Vagina (tissue), 2 donors: Measurements from ENCODE around the gene ADARB1. TPM values are rescaled to one million over a fixed set of nuclear protein-coding genes. Genes with fewer than 3 reads are reported as not detected.

Source experiments
- DNase-seq, 2 donors: peaks; one replicate each; pipeline ENCODE4 v3.0.0-alpha.2; 2017; ENCODE audit errors: extremely low spot score in 2 of 2
- H3K27ac ChIP-seq: fragments of 200-600 bp; sonication (generic); one replicate; pipeline ENCODE4 v1.5.1; 2019
- H3K27me3 ChIP-seq: fragments of 200-600 bp; sonication (generic); one replicate; pipeline ENCODE4 v1.5.1; 2019
- H3K36me3 ChIP-seq, 2 donors: fragments of 200-600 bp; sonication (generic); one replicate each; pipeline ENCODE4 v1.5.1; 2017 to 2019
- H3K4me1 ChIP-seq: fragments of 200-600 bp; sonication (generic); one replicate; pipeline ENCODE4 v1.5.1; 2019
- H3K4me3 ChIP-seq, 2 donors: fragments of 200-600 bp; sonication (generic); 1 replicate in 1 of 2; 2 replicates in 1 of 2; pipeline ENCODE4 v1.5.1; 2016 to 2019
- H3K9me3 ChIP-seq: fragments of 200-600 bp; sonication (generic); one replicate; pipeline ENCODE4 v1.5.1; 2019
- CTCF ChIP-seq, 3 experiments: fragments of 450-650 bp in 2 of 3; fragments of 200-600 bp in 1 of 3; sonication (generic) in 1 of 3; IDR thresholded peaks; one replicate each; pipeline ENCODE4 v1.5.1; 2017 to 2019; ENCODE audit warnings: antibody characterized with exemption in 3 of 3, mild to moderate bottlenecking in 2 of 3, moderate library complexity in 2 of 3
- POLR2A ChIP-seq, 2 donors: fragments of 450-650 bp; IDR thresholded peaks; one replicate each; pipeline ENCODE4 v1.6.1; 2017; ENCODE audit warnings: antibody characterized with exemption in 2 of 2, mild to moderate bottlenecking in 2 of 2, moderate library complexity in 2 of 2
- POLR2AphosphoS5 ChIP-seq, 2 donors: sonication (generic); formaldehyde crosslinking; IDR thresholded peaks; one replicate each; pipeline ENCODE4 v1.9.0; 2017; ENCODE audit warnings: antibody characterized with exemption in 2 of 2, mild to moderate bottlenecking in 2 of 2, low read depth in 1 of 2; ENCODE audit not compliant: insufficient read depth in 1 of 2
- intact Hi-C: fragments of 100-400 bp; cut with DNase I; formaldehyde crosslinking; loops from one replicate; pipeline ENCODE4 v1.15.1; 2023
- total RNA-seq: library from RNA; depleted of rRNA; stranded (reverse); fragments of >200 nt; gene quantifications from one replicate; pipeline ENCODE4 v1.2.3, GENCODE V29; 2016

Gene ADARB1
- total RNA-seq, 1 donor from 2014 or later = 19.6 TPM

- Histone ChIP-seq H3K27me3 (no peaks in the 10 kb centered on the region), H3K27ac (no peak overlapping the region), H3K4me3 (no peak overlapping the region), H3K9me3 (no peaks in the 10 kb centered on the region), H3K4me1 (no peaks in the 10 kb centered on the region), H3K36me3 (peaks cover 0 to 4% of the 10 kb centered on the region in 2 donors)
- intact Hi-C loops = no loop called here
- DNase-seq = no peak
- TF ChIP-seq POLR2AphosphoS5 (IDR thresholded peaks at IDR 0.05; ENCODE audit: insufficient read depth in 1 of 2, low read depth in 1 of 2) = no peak
- no peak for TF ChIP-seq CTCF (IDR thresholded peaks at IDR 0.05)
- TF ChIP-seq POLR2A (IDR thresholded peaks at IDR 0.05) = no peak
These were observed 124.8 kb downstream of the ADARB1 start for GRCh38 chr21:45199201-45199600.

GRCh38 chr21:45200031-45200430, 125.7 kb downstream of the ADARB1 start:
- TF ChIP-seq CTCF (IDR thresholded peaks at IDR 0.05) = no peak
- no peak for TF ChIP-seq POLR2A (IDR thresholded peaks at IDR 0.05)
- TF ChIP-seq POLR2AphosphoS5 (IDR thresholded peaks at IDR 0.05; ENCODE audit: insufficient read depth in 1 of 2, low read depth in 1 of 2) = no peak
- Histone ChIP-seq H3K27me3 (no peaks in the 10 kb centered on the region), H3K4me3 (no peak overlapping the region), H3K9me3 (no peaks in the 10 kb centered on the region), H3K36me3 (peaks cover 0 to 8% of the 10 kb centered on the region in 2 donors), H3K27ac (no peak overlapping the region), H3K4me1 (no peaks in the 10 kb centered on the region)
- DNase-seq = no peak
- intact Hi-C loops = no loop called here

- no peaks in the 10 kb centered on the region for H3K9me3 ChIP-seq
- peaks cover 0 to 8% of the 10 kb centered on the region in 2 donors for H3K36me3 ChIP-seq
- H3K27me3 ChIP-seq = no peaks in the 10 kb centered on the region
- H3K27ac ChIP-seq = no peak overlapping the region
- H3K4me1 ChIP-seq = no peaks in the 10 kb centered on the region
- TF ChIP-seq POLR2A (IDR thresholded peaks at IDR 0.05) = no peak
- TF ChIP-seq POLR2AphosphoS5 (IDR thresholded peaks at IDR 0.05; ENCODE audit: insufficient read depth in 1 of 2, low read depth in 1 of 2) = no peak
- TF ChIP-seq CTCF (IDR thresholded peaks at IDR 0.05) = no peak
- intact Hi-C loops = no loop called here
- H3K4me3 ChIP-seq = no peak overlapping the region
- no peak for DNase-seq
These were observed 126.4 kb downstream of the ADARB1 start for GRCh38 chr21:45200581-45201296.

- H3K27me3 ChIP-seq = no peaks in the 10 kb centered on the region
- no peak for DNase-seq
- no peaks in the 10 kb centered on the region for H3K9me3 ChIP-seq
- no peaks in the 10 kb centered on the region for H3K4me1 ChIP-seq
- H3K27ac ChIP-seq = no peak overlapping the region
- no peak for TF ChIP-seq POLR2A (IDR thresholded peaks at IDR 0.05)
- no peak for TF ChIP-seq CTCF (IDR thresholded peaks at IDR 0.05)
- TF ChIP-seq POLR2AphosphoS5 (IDR thresholded peaks at IDR 0.05; ENCODE audit: insufficient read depth in 1 of 2, low read depth in 1 of 2) = no peak
- intact Hi-C loops = no loop called here
- peaks cover 0 to 8% of the 10 kb centered on the region in 2 donors for H3K36me3 ChIP-seq
- H3K4me3 ChIP-seq = no peak overlapping the region
These were observed 128.0 kb downstream of the ADARB1 start for GRCh38 chr21:45202344-45202743.

- TF ChIP-seq POLR2A (IDR thresholded peaks at IDR 0.05) (no peak), POLR2AphosphoS5 (IDR thresholded peaks at IDR 0.05; ENCODE audit: insufficient read depth in 1 of 2, low read depth in 1 of 2) (no peak), CTCF (IDR thresholded peaks at IDR 0.05) (no peak)
- Histone ChIP-seq H3K27ac (no peak overlapping the region), H3K4me3 (no peak overlapping the region), H3K4me1 (no peaks in the 10 kb centered on the region), H3K36me3 (peaks cover 0 to 8% of the 10 kb centered on the region in 2 donors), H3K27me3 (no peaks in the 10 kb centered on the region), H3K9me3 (no peaks in the 10 kb centered on the region)
- intact Hi-C loops = no loop called here
- no peak for DNase-seq
These were observed 128.5 kb downstream of the ADARB1 start for GRCh38 chr21:45202889-45203288.
